Peyer's patch (tissue), 4 donors: Measurements from ENCODE around the gene PDE6B. TPM values are rescaled to one million over a fixed set of nuclear protein-coding genes. Genes with fewer than 3 reads are reported as not detected.

Experiments used
- DNase-seq, 3 donors: peaks; one replicate each; pipeline ENCODE4 v3.0.0-alpha.2; 2017 to 2019
- H3K27ac ChIP-seq, 4 donors: fragments of 200-600 bp; sonication (generic); one replicate each; pipeline ENCODE4 v1.5.1; 2016 to 2019
- H3K27me3 ChIP-seq, 2 donors: fragments of 200-600 bp; sonication (generic); one replicate each; pipeline ENCODE4 v1.5.1; 2019
- H3K36me3 ChIP-seq, 3 donors: fragments of 200-600 bp; sonication (generic); one replicate each; pipeline ENCODE4 v1.5.1; 2016 to 2019
- H3K4me1 ChIP-seq, 4 donors: fragments of 200-600 bp; sonication (generic); one replicate each; pipeline ENCODE4 v1.5.1; 2016 to 2019
- H3K4me3 ChIP-seq, 4 donors: fragments of 200-600 bp; sonication (generic); 1 replicate in 3 of 4; 2 replicates in 1 of 4; pipeline ENCODE4 v1.5.1; 2016 to 2019; ENCODE audit warnings: mild to moderate bottlenecking in 1 of 4
- H3K9me3 ChIP-seq, 4 donors: fragments of 200-600 bp; sonication (generic); one replicate each; pipeline ENCODE4 v1.5.1; 2016 to 2019; ENCODE audit warnings: mild to moderate bottlenecking in 1 of 4
- CTCF ChIP-seq, 6 experiments: fragments of 450-650 bp in 4 of 6; fragments of 200-600 bp in 2 of 6; sonication (generic) in 1 of 6; IDR thresholded peaks; one replicate each; pipeline ENCODE4 v1.5.1; 2017 to 2019; ENCODE audit warnings: antibody characterized with exemption in 6 of 6, mild to moderate bottlenecking in 3 of 6, moderate library complexity in 1 of 6
- POLR2A ChIP-seq, 2 donors: fragments of 450-650 bp; IDR thresholded peaks; one replicate each; pipeline ENCODE4 v1.5.1; 2017; ENCODE audit warnings: antibody characterized with exemption in 2 of 2, mild to moderate bottlenecking in 2 of 2, moderate library complexity in 2 of 2
- total RNA-seq, 4 donors: library from RNA; depleted of rRNA; stranded (reverse); fragments of >200 nt; gene quantifications; one replicate each; pipeline ENCODE4 v1.1.0, GENCODE V29; 2016

Gene PDE6B
- total RNA-seq, 4 donors from 2014 or later, result 0.27 to 1.8 (median 1.4) TPM; not detected in 1

GRCh38 chr4:612052-612748 is 13.2 kb upstream of the PDE6B start:
- no peaks in the 10 kb centered on the region for H3K36me3 ChIP-seq
- TF ChIP-seq POLR2A (IDR thresholded peaks at IDR 0.05) (no peak), CTCF (IDR thresholded peaks at IDR 0.05) (no peak)
- DNase-seq, result peak in 1 of 3 donors; percentile 31
- no peaks in the 10 kb centered on the region for H3K4me1 ChIP-seq
- no peak overlapping the region for H3K27ac ChIP-seq
- no peaks in the 10 kb centered on the region for H3K9me3 ChIP-seq
- no peaks in the 10 kb centered on the region for H3K27me3 ChIP-seq
- H3K4me3 ChIP-seq, result no peak overlapping the region

GRCh38 chr4:612749-613125 is 12.6 kb upstream of the PDE6B start:
- H3K27me3 ChIP-seq, result no peaks in the 10 kb centered on the region
- H3K9me3 ChIP-seq, result no peaks in the 10 kb centered on the region
- no peaks in the 10 kb centered on the region for H3K36me3 ChIP-seq
- no peak for TF ChIP-seq POLR2A (IDR thresholded peaks at IDR 0.05)
- no peak for TF ChIP-seq CTCF (IDR thresholded peaks at IDR 0.05)
- H3K4me1 ChIP-seq, result no peaks in the 10 kb centered on the region
- DNase-seq, result no peak
- H3K4me3 ChIP-seq, result no peak overlapping the region
- H3K27ac ChIP-seq, result no peak overlapping the region

- TF ChIP-seq CTCF (IDR thresholded peaks at IDR 0.05), result no peak
- no peak for TF ChIP-seq POLR2A (IDR thresholded peaks at IDR 0.05)
- DNase-seq, result no peak
- H3K36me3 ChIP-seq, result no peaks in the 10 kb centered on the region
- H3K27me3 ChIP-seq, result no peaks in the 10 kb centered on the region
- H3K9me3 ChIP-seq, result no peaks in the 10 kb centered on the region
- no peaks in the 10 kb centered on the region for H3K4me1 ChIP-seq
- H3K27ac ChIP-seq, result no peak overlapping the region
- no peak overlapping the region for H3K4me3 ChIP-seq
These were observed 12.2 kb upstream of the PDE6B start for GRCh38 chr4:613126-613525.

- TF ChIP-seq CTCF (IDR thresholded peaks at IDR 0.05) (no peak), POLR2A (IDR thresholded peaks at IDR 0.05) (no peak)
- Histone ChIP-seq H3K4me1 (no peaks in the 10 kb centered on the region), H3K4me3 (no peak overlapping the region), H3K9me3 (no peaks in the 10 kb centered on the region), H3K36me3 (no peaks in the 10 kb centered on the region), H3K27me3 (no peaks in the 10 kb centered on the region), H3K27ac (no peak overlapping the region)
- DNase-seq, result no peak
These were observed 9.3 kb upstream of the PDE6B start for GRCh38 chr4:616091-616490.

- H3K4me3 ChIP-seq, result no peak overlapping the region
- no peaks in the 10 kb centered on the region for H3K27me3 ChIP-seq
- no peaks in the 10 kb centered on the region for H3K9me3 ChIP-seq
- no peaks in the 10 kb centered on the region for H3K4me1 ChIP-seq
- no peaks in the 10 kb centered on the region for H3K36me3 ChIP-seq
- no peak overlapping the region for H3K27ac ChIP-seq
- TF ChIP-seq CTCF (IDR thresholded peaks at IDR 0.05) (no peak), POLR2A (IDR thresholded peaks at IDR 0.05) (no peak)
- peak in 1 of 3 donors; percentile 13 for DNase-seq
These were observed 8.3 kb upstream of the PDE6B start for GRCh38 chr4:616911-617643.
